ENCODE results near the gene CDK17. TPM values are rescaled to one million over a fixed set of nuclear protein-coding genes. Genes with fewer than 3 reads are reported as not detected.
"Not testable (repeated sequence)": the region's sequence is repeated elsewhere in the genome, so short reads cannot be mapped to it uniquely, and the experiment has no call there.

Gene CDK17
- total RNA-seq, 3 donors from 2014 or later: 47.7 to 113 (median 81.0) TPM

- H3K4me1 ChIP-seq: peaks cover 0 to 7% of the 10 kb centered on the region in 2 donors
- H3K9me3 ChIP-seq: no peaks in the 10 kb centered on the region
- peak overlapping the region in 1 of 3 donors; percentile 52 for H3K4me3 ChIP-seq
- no peak for DNase-seq (ENCODE audit: low spot score in 2 of 2)
- H3K27ac ChIP-seq: peak overlapping the region; percentile 55 to 68
- H3K36me3 ChIP-seq: no peaks in the 10 kb centered on the region
- TF ChIP-seq POLR2A (IDR thresholded peaks at IDR 0.05) (no peak), POLR2AphosphoS5 (IDR thresholded peaks at IDR 0.05) (no peak), CTCF (IDR thresholded peaks at IDR 0.05) (no peak)
- intact Hi-C loops (cut with DNase I; ENCODE audit: low total_unique reads): no loop called here
- H3K27me3 ChIP-seq: no peaks in the 10 kb centered on the region
Measured at GRCh38 chr12:96420277-96420835, 20.1 kb upstream of the CDK17 start.

GRCh38 chr12:96419576-96420276, 19.5 kb upstream of the CDK17 start:
- Histone ChIP-seq H3K4me3 (no peak overlapping the region), H3K4me1 (peaks cover 0 to 7% of the 10 kb centered on the region in 2 donors), H3K36me3 (no peaks in the 10 kb centered on the region), H3K27ac (no peak overlapping the region), H3K27me3 (no peaks in the 10 kb centered on the region), H3K9me3 (no peaks in the 10 kb centered on the region)
- no peak for TF ChIP-seq POLR2AphosphoS5 (IDR thresholded peaks at IDR 0.05)
- no peak for TF ChIP-seq POLR2A (IDR thresholded peaks at IDR 0.05)
- no peak for TF ChIP-seq CTCF (IDR thresholded peaks at IDR 0.05)
- no peak for DNase-seq (ENCODE audit: low spot score in 2 of 2)
- intact Hi-C loops (cut with DNase I; ENCODE audit: low total_unique reads): no loop called here

DNA sequence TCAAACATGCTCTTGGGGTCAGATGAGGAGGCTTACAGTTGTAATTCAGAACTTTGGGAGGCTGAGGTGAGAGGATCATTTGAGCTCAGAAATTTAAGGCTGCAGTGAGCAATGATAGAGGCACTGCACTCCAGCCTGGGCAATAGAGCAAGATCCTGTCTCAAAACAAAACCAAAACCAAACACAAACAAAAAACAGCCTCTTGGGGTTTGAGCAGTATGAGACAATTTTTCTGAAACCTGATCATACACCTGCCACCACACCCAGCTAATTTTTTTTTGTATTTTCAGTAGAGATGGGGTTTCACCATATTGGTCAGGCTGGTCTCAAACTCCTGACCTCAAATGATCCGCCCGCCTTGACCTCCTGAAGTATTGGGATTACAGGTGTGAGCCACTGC, 17.4 kb upstream of the CDK17 start:
- H3K36me3 ChIP-seq; H3K27ac ChIP-seq; H3K27me3 ChIP-seq; DNase-seq (ENCODE audit: low spot score in 2 of 2); intact Hi-C loops (cut with DNase I; ENCODE audit: low total_unique reads); H3K4me1 ChIP-seq; H3K9me3 ChIP-seq; H3K4me3 ChIP-seq: not testable (repeated sequence)

DNA sequence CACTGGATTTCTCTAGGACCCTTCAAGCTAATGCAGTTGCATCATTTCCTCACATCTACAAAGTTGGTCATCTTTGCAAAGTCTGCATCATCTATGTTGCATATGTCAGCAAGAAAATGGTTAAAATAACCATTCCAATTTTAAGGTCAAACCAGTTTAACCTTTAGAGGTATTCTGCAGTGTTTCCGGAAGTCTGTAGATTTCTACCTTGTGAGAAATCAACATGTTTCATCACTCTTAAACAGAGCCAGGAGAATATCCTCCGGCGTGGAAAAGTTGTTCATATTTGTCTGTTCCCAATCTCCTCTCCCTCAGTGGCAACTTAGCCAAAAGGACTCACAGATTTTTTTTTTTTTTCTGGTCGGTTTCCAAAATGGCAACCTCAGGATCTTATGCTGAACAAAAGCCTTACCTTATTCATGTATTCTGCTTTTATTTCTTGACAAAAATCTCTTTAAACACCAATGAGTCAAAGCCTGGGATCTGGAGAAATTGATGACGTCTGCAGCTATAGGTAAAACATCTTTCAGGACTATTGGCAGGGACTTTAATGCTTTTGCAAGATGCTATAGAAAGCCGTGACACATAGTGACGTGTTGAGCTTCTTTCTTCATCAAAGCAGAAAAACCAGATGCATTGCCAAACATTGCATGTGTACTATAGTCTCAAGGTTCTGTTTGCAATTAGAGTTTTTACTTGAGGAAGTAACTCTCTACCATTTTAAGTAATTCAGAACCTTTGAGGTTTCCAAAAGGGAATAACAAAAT, 16.0 kb upstream of the CDK17 start:
- intact Hi-C loops (cut with DNase I; ENCODE audit: low total_unique reads): no loop called here
- no peaks in the 10 kb centered on the region for H3K27me3 ChIP-seq
- no peaks in the 10 kb centered on the region for H3K36me3 ChIP-seq
- DNase-seq (ENCODE audit: low spot score in 2 of 2): no peak
- no peaks in the 10 kb centered on the region for H3K9me3 ChIP-seq
- H3K4me1 ChIP-seq: peaks cover 0 to 7% of the 10 kb centered on the region in 2 donors
- no peak for TF ChIP-seq POLR2AphosphoS5 (IDR thresholded peaks at IDR 0.05)
- no peak for TF ChIP-seq CTCF (IDR thresholded peaks at IDR 0.05)
- TF ChIP-seq POLR2A (IDR thresholded peaks at IDR 0.05): no peak
- H3K4me3 ChIP-seq: no peak overlapping the region
- peak overlapping the region in 1 of 2 donors; percentile 25 for H3K27ac ChIP-seq

- no peak overlapping the region for H3K4me3 ChIP-seq
- H3K27ac ChIP-seq: no peak overlapping the region
- DNase-seq (ENCODE audit: low spot score in 2 of 2): no peak
- no peaks in the 10 kb centered on the region for H3K9me3 ChIP-seq
- no peak for TF ChIP-seq POLR2AphosphoS5 (IDR thresholded peaks at IDR 0.05)
- TF ChIP-seq POLR2A (IDR thresholded peaks at IDR 0.05): no peak
- no peak for TF ChIP-seq CTCF (IDR thresholded peaks at IDR 0.05)
- peaks cover 0 to 7% of the 10 kb centered on the region in 2 donors for H3K4me1 ChIP-seq
- H3K36me3 ChIP-seq: no peaks in the 10 kb centered on the region
- intact Hi-C loops (cut with DNase I; ENCODE audit: low total_unique reads): no loop called here
- H3K27me3 ChIP-seq: no peaks in the 10 kb centered on the region
Measured at GRCh38 chr12:96414637-96415036, 14.4 kb upstream of the CDK17 start.

All from breast epithelium (tissue), 4 donors.